Peyer's patch (tissue), 4 donors: ENCODE results near the gene ATG9A. TPM values are rescaled to one million over a fixed set of nuclear protein-coding genes. Genes with fewer than 3 reads are reported as not detected.
A peak's percentile ranks its signal among the peaks of the same experiment; 100 is the strongest.

Experiments
- DNase-seq, 3 donors: peaks; one replicate each; pipeline ENCODE4 v3.0.0-alpha.2; 2017 to 2019
- H3K27ac ChIP-seq, 4 donors: fragments of 200-600 bp; sonication (generic); one replicate each; pipeline ENCODE4 v1.5.1; 2016 to 2019
- H3K27me3 ChIP-seq, 2 donors: fragments of 200-600 bp; sonication (generic); one replicate each; pipeline ENCODE4 v1.5.1; 2019
- H3K36me3 ChIP-seq, 3 donors: fragments of 200-600 bp; sonication (generic); one replicate each; pipeline ENCODE4 v1.5.1; 2016 to 2019
- H3K4me1 ChIP-seq, 4 donors: fragments of 200-600 bp; sonication (generic); one replicate each; pipeline ENCODE4 v1.5.1; 2016 to 2019
- H3K4me3 ChIP-seq, 4 donors: fragments of 200-600 bp; sonication (generic); 1 replicate in 3 of 4; 2 replicates in 1 of 4; pipeline ENCODE4 v1.5.1; 2016 to 2019; ENCODE audit warnings: mild to moderate bottlenecking in 1 of 4
- H3K9me3 ChIP-seq, 4 donors: fragments of 200-600 bp; sonication (generic); one replicate each; pipeline ENCODE4 v1.5.1; 2016 to 2019; ENCODE audit warnings: mild to moderate bottlenecking in 1 of 4
- POLR2A ChIP-seq, 2 donors: fragments of 450-650 bp; IDR thresholded peaks; one replicate each; pipeline ENCODE4 v1.5.1; 2017; ENCODE audit warnings: antibody characterized with exemption in 2 of 2, mild to moderate bottlenecking in 2 of 2, moderate library complexity in 2 of 2
- total RNA-seq, 4 donors: library from RNA; depleted of rRNA; stranded (reverse); fragments of >200 nt; gene quantifications; one replicate each; pipeline ENCODE4 v1.1.0, GENCODE V29; 2016
- TF ChIP-seq, protein P1 (sequence below), 6 experiments: fragments of 450-650 bp in 4 of 6; fragments of 200-600 bp in 2 of 6; sonication (generic) in 1 of 6; IDR thresholded peaks; one replicate each; pipeline ENCODE4 v1.5.1; 2017 to 2019; ENCODE audit warnings: antibody characterized with exemption in 6 of 6, mild to moderate bottlenecking in 3 of 6, moderate library complexity in 1 of 6

The ATG9A gene
- total RNA-seq, 4 donors from 2014 or later = 23.1 to 107 (median 96.0) TPM

GRCh38 chr2:219214141-219214540 is 15.3 kb downstream of the ATG9A start:
- Histone ChIP-seq H3K4me3 (no peak overlapping the region), H3K27me3 (no peaks in the 10 kb centered on the region), H3K4me1 (peaks cover 5 to 20% (median 9%) of the 10 kb centered on the region in 4 donors), H3K27ac (no peak overlapping the region), H3K9me3 (no peaks in the 10 kb centered on the region), H3K36me3 (peaks cover 0 to 22% (median 0%) of the 10 kb centered on the region in 3 donors)
- peak in 1 of 3 donors; percentile 17 for DNase-seq
- TF ChIP-seq, protein P1, sequence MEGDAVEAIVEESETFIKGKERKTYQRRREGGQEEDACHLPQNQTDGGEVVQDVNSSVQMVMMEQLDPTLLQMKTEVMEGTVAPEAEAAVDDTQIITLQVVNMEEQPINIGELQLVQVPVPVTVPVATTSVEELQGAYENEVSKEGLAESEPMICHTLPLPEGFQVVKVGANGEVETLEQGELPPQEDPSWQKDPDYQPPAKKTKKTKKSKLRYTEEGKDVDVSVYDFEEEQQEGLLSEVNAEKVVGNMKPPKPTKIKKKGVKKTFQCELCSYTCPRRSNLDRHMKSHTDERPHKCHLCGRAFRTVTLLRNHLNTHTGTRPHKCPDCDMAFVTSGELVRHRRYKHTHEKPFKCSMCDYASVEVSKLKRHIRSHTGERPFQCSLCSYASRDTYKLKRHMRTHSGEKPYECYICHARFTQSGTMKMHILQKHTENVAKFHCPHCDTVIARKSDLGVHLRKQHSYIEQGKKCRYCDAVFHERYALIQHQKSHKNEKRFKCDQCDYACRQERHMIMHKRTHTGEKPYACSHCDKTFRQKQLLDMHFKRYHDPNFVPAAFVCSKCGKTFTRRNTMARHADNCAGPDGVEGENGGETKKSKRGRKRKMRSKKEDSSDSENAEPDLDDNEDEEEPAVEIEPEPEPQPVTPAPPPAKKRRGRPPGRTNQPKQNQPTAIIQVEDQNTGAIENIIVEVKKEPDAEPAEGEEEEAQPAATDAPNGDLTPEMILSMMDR (IDR thresholded peaks at IDR 0.05) = no peak
- TF ChIP-seq POLR2A (IDR thresholded peaks at IDR 0.05) = no peak

- DNase-seq = peak in 1 of 3 donors; percentile 37
- peaks cover 0 to 26% (median 0%) of the 10 kb centered on the region in 3 donors for H3K36me3 ChIP-seq
- H3K9me3 ChIP-seq = no peaks in the 10 kb centered on the region
- H3K27ac ChIP-seq = no peak overlapping the region
- H3K27me3 ChIP-seq = no peaks in the 10 kb centered on the region
- H3K4me1 ChIP-seq = peaks cover 5 to 21% (median 7%) of the 10 kb centered on the region in 4 donors
- no peak overlapping the region for H3K4me3 ChIP-seq
- TF ChIP-seq, protein P1 (IDR thresholded peaks at IDR 0.05) = no peak
- no peak for TF ChIP-seq POLR2A (IDR thresholded peaks at IDR 0.05)
Measured at GRCh38 chr2:219213486-219214071, 15.9 kb downstream of the ATG9A start.

GRCh38 chr2:219213026-219213415 is 16.4 kb downstream of the ATG9A start:
- Histone ChIP-seq H3K27ac (no peak overlapping the region), H3K36me3 (peaks cover 0 to 32% (median 0%) of the 10 kb centered on the region in 3 donors), H3K27me3 (no peaks in the 10 kb centered on the region), H3K4me3 (no peak overlapping the region), H3K9me3 (no peaks in the 10 kb centered on the region), H3K4me1 (peaks cover 2 to 21% (median 7%) of the 10 kb centered on the region in 4 donors)
- peak in 1 of 3 donors; percentile 33 for DNase-seq
- no peak for TF ChIP-seq POLR2A (IDR thresholded peaks at IDR 0.05)
- TF ChIP-seq, protein P1 (IDR thresholded peaks at IDR 0.05) = no peak

DNA sequence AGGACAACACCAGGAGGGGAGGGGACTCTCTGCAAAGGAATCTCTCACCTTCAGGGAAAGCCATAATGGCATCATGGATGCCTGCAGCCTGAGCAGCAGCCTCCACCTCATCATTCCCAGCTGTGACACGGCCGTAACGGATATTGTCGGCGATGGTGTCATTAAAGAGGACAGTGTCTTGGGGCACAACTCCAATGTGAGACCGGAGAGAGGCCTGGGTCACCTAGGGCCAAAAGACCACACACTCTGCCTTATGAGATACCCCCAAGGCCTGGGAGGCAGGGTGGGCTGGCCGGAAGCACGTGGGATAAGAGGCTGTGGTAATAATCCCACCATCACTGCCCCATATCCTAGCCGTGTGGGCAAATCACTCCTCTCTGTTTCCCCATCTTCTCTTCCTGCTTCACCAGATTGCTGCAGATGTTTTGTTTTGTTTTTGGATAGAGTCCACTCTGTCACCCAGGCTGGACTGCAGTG is 18.5 kb downstream of the ATG9A start:
- no peaks in the 10 kb centered on the region for H3K27me3 ChIP-seq
- H3K27ac ChIP-seq = peak overlapping the region; percentile 23 to 64 (median 32)
- H3K36me3 ChIP-seq = peaks cover 0 to 34% (median 0%) of the 10 kb centered on the region in 3 donors
- H3K4me3 ChIP-seq = no peak overlapping the region
- TF ChIP-seq, protein P1 (IDR thresholded peaks at IDR 0.05) = no peak
- TF ChIP-seq POLR2A (IDR thresholded peaks at IDR 0.05) = no peak
- DNase-seq = peak in 1 of 3 donors; percentile 41
- no peaks in the 10 kb centered on the region for H3K9me3 ChIP-seq
- H3K4me1 ChIP-seq = peaks cover 0 to 20% (median 10%) of the 10 kb centered on the region in 4 donors

GRCh38 chr2:219210196-219210885 is 19.1 kb downstream of the ATG9A start:
- Histone ChIP-seq H3K9me3 (no peaks in the 10 kb centered on the region), H3K4me3 (no peak overlapping the region), H3K4me1 (peaks cover 0 to 24% (median 10%) of the 10 kb centered on the region in 4 donors), H3K27me3 (no peaks in the 10 kb centered on the region), H3K27ac (peak overlapping the region in 2 of 4 donors; percentile 0 to 64), H3K36me3 (peaks cover 0 to 34% (median 0%) of the 10 kb centered on the region in 3 donors)
- DNase-seq = peak in 1 of 3 donors; percentile 40
- TF ChIP-seq, protein P1 (IDR thresholded peaks at IDR 0.05) = no peak
- TF ChIP-seq POLR2A (IDR thresholded peaks at IDR 0.05) = no peak
